Retina (tissue), 1 donor: ENCODE results near the gene IFIT5.
"Not testable (repeated sequence)": the region's sequence is repeated elsewhere in the genome, so short reads cannot be mapped to it uniquely, and the experiment has no call there.

Source experiments
- DNase-seq: peaks from one replicate; pipeline ENCODE4 v3.0.0-alpha.2; 2016

IFIT5 gene

GRCh38 chr10:89440226-89441009 is 26.1 kb downstream of the IFIT5 start:
- no peak for DNase-seq

- DNase-seq = no peak
Measured at GRCh38 chr10:89442289-89442688, 27.9 kb downstream of the IFIT5 start.

GRCh38 chr10:89444819-89445218 is 30.5 kb downstream of the IFIT5 start:
- DNase-seq = not testable (repeated sequence)

GRCh38 chr10:89450901-89451300 is 36.5 kb downstream of the IFIT5 start:
- no peak for DNase-seq

- DNase-seq = no peak
Measured at GRCh38 chr10:89452193-89452592, 37.8 kb downstream of the IFIT5 start.

- DNase-seq = no peak
Measured at GRCh38 chr10:89454561-89455347, 40.4 kb downstream of the IFIT5 start.

- DNase-seq = no peak
Measured at GRCh38 chr10:89458291-89458690, 43.9 kb downstream of the IFIT5 start.

- no peak for DNase-seq
Measured at GRCh38 chr10:89458784-89459183, 44.4 kb downstream of the IFIT5 start.

GRCh38 chr10:89463846-89464537 is 49.6 kb downstream of the IFIT5 start:
- no peak for DNase-seq

- no peak for DNase-seq
Measured at GRCh38 chr10:89465196-89465595, 50.8 kb downstream of the IFIT5 start.

GRCh38 chr10:89466599-89467035 is 52.2 kb downstream of the IFIT5 start:
- DNase-seq = no peak

GRCh38 chr10:89468191-89468965 is 54.0 kb downstream of the IFIT5 start:
- DNase-seq = peak; percentile 58

GRCh38 chr10:89469517-89469916 is 55.1 kb downstream of the IFIT5 start:
- DNase-seq = no peak
